HTR-8/SVneo (cell line): ENCODE data around the gene NUP62.
"Not testable (repeated sequence)": the region's sequence is repeated elsewhere in the genome, so short reads cannot be mapped to it uniquely, and the experiment has no call there.

Experiments
- DNase-seq: peaks from one replicate; pipeline ENCODE4 v3.0.0; 2011; ENCODE audit warnings: low spot score, mixed read lengths; ENCODE audit not compliant: insufficient read length
- FAIRE-seq: peaks from 2 replicates; lab custom pipeline; 2011; peaks lifted over from hg19 to GRCh38; lab: Jason Lieb, UNC

The NUP62 gene

GRCh38 chr19:49927526-49928264 is 1.6 kb downstream of the NUP62 start:
- FAIRE-seq (no peak), DNase-seq (no peak)

DNA sequence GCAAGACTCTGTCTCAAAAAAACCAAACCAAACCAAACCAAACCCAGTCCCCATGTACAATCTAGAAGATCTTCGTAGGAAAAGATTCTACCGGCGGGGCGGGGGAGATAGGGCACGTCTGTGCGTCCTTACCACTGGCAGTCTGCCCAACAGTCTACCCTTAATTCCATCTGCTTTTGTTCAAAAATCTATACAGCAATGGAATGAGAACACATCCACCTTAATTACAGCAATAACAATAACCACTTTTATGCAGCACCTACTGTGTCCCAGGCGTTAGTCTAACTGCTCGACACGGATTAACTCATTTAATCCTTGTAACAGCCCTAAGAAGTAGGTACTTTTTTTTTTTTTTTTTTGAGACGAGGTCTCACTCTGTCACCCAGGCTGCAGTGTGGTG is 2.8 kb downstream of the NUP62 start:
- FAIRE-seq (no peak), DNase-seq (no peak)

DNA sequence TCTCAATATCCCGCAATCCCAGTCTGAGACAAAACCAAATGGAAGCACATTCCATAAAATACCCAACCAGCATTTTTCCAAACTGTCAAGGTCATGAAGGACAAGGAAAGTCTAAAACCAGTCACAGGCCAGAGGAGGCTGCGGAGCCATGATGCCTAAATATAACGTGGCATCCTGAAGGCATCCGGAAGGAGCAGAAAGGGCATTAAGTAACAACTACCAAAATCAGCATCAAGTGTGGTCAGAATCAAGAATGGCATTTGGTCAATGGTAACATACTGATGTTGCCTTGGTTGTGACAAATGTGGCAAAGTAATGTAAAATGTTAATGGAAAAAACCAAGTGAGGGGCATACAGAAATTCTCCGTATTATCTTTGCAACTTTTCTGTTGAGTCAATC is 3.8 kb downstream of the NUP62 start:
- FAIRE-seq (no peak), DNase-seq (no peak)

DNA sequence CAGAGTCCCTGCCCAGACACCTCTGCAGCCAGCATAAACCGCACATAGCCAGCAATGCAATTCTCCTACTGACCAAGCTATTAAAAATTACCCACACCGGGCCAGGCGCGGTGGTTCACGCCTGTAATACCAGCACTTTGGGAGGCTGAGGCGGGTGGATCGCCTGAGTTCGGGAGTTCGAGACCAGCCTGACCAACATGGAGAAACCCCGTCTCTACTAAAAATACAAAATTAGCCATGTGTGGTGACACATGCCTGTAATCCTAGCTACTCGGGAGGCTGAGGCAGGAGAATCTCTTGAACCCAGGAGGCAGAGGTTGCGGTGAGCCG is 4.5 kb downstream of the NUP62 start:
- DNase-seq, FAIRE-seq: not testable (repeated sequence)

GRCh38 chr19:49924004-49924880 is 5.1 kb downstream of the NUP62 start:
- DNase-seq: no peak
- no peak for FAIRE-seq

DNA sequence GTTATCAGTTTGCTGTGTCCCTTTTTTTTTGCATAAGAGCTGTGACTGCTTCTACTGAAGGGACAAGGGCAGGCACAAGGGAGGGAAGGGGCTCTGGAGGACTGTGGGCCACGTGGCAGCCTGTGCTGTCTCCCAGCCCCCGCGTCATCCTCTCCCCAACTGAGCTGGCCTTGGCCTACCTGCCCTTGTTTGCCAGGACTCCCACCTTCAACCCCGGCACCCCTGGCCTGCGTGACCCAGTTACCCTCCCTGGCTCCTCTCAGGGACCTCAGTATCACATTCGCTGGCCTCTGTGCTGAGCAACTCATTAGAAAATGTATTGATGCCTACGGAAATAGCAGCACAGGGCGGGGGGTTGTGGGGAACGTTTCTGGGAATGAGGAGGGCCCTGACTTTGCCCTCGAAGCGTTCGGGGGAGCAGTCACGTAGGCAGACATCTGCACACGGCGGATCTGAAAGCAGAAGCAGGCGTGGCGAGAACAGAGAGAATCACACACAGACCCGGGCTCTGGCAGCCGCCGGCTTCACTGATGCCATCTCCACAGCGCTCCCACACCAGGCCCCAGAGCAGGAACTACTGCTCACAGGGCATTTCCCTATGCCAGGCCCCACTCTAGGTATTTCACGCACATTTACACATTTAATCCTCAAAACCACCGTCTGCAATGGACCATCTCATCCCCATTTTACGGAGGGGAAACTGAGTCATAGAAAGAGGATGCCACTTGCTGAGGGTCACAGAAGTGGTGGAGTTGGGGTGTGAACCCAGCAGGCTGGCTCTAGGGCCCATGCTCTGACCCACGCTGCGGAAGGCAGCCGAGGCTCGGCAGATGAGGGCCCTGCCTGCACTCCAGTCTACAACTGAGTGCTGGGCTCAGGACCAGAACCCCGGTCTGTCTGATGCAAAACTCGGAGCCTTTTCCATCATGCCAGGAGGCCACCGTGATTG is 6.0 kb downstream of the NUP62 start:
- DNase-seq (no peak), FAIRE-seq (no peak)

DNA sequence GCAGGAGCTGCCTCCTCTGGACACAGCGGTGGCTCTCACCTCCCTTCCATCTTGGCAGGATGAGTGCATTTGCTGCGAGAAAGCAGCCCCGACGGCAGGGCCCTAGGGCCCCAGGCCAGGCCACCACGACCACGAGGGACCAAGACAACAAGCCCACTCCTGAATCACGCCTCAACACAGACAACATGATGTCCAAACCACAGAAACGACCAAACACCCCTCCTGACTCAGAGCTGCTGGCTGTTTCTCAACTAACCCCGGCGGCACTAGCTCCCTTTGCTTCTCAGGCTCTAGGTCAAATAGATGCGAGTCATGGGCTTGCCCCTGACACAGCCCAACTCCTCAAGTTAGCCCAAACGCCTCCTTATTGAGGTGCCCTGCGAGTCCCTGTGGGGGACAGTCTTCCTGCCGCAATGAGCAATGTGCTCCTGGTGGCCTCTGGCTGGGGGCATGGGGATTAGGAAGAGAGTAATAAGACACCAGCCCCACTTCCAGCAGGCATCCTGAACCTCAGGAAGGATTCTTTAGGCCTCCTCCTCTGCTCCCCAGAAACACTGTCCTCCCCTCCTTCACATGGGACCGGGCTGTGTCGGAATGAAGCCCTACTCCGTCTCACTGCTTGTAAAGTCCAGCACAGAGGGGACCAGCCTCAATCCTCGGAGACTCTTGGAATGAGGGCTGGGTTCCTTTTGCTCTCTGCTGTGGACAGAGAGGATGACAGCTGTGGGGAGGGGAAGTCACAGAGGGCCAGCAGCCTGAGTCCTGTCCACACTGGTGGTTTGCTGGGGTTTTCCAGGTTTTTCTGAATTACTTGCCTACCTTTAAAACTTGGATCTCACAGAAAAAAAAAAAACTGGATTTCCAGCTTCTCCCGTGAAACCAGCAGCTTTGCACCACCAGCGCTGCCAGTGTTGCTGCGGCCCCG is 7.2 kb downstream of the NUP62 start:
- DNase-seq (no peak), FAIRE-seq (no peak)

DNA sequence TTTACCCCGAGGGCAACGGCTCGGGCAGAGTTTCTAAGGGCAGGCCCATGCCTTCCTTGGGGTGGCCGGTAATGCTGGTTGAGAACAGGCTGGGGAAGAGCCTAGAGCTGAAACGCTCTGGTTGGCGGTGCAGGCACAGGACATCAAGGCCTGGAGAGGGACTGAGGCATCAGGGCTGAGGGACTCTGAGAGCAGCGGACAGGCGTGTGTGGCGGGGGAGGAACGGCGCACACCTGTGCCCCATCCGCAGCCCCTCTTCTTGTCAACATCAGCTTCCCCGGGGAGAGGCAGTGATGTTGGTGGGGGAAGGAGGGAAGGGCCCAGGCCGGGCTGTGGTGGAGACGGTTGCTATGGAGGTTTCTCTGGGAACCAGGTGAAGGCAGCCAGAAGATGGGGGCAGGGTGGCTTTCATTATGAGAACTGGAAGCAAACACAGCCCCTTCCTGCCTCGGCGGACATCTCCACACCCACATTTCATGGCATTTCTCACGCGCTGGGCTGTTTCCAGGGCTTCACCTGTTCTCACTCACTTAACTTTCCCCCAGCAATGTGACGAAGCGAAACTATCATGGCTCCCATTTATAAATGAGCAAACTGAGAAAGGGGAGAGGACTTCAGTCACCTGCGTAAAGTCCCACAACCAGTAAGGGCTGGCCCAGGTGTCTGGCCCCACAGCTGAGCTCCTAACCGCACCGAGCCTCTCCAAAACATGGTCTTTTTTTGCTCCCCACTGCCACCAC is 8.5 kb downstream of the NUP62 start:
- FAIRE-seq: no peak
- DNase-seq: no peak

- no peak for DNase-seq
- FAIRE-seq: no peak
Measured at GRCh38 chr19:49918089-49918488, 11.2 kb downstream of the NUP62 start.

DNA sequence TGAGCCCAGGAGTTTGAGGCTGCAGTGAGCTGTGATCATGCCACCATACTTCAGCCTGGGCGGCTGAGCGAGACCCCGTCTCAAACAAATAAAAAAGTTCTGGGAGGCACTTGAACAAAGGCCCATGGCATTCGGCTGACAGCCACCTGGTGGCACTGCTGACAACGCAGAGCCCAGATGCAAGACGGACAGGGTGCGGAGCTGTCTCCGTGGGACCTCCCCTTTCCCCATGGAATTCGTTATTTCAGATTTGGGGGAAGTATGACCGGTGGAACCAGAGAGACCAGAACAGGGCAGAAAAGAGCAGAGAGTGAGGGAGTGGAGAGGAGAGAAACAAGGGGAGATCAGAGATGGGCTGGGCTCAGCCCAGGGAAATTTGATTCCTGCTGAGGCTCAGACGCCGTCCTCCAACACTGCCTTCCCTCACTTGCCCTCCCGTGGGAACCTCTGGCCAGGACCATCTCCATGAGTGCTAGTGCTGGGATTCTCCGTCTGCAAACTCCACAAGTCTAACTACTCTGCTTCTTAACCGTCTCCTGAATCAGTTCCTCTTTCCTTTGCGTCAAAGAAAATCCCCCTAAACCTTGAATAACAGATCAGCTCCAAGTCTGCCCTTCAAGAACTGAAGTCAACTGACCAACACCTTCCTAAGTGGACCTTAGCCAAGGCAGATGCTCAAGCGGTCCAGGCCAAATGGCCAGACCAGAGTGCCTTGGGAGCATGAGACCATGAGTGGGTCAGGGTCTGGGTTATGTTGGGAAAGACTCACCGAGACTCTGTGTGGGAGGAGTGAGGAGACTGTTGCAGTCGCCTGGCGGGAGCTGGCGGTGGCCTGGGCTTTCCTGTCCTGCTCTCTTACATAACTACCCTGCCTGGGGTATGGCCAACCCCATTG is 12.2 kb downstream of the NUP62 start:
- DNase-seq (no peak), FAIRE-seq (no peak)

- DNase-seq: no peak
- FAIRE-seq: no peak
Measured at GRCh38 chr19:49915271-49915670, 14.0 kb downstream of the NUP62 start.

- FAIRE-seq: no peak
- DNase-seq: no peak
Measured at GRCh38 chr19:49913720-49914119, 15.6 kb downstream of the NUP62 start.

GRCh38 chr19:49912965-49913685 is 16.2 kb downstream of the NUP62 start:
- no peak for DNase-seq
- FAIRE-seq: no peak

GRCh38 chr19:49911381-49912145 is 17.7 kb downstream of the NUP62 start:
- FAIRE-seq (no peak), DNase-seq (no peak)

DNA sequence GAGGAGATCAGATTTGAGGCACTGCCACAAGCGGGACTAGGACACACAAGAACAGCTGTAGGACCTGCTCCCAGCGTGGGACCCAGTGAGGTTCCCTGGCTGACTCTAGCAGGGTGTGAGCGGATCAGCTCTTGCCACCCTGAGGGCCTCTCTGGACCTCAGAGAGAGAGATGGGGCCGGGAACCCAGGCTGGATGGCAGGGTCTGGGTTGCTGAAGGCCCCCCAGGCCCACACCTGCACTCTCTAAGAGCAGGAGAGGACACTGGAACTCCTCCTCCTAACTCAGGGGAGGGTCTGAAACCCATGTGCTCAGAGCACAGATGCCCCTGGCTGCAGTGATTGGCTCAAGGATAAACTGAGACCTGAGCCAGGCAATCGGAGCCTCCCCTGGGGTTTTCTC is 19.1 kb downstream of the NUP62 start:
- FAIRE-seq: no peak
- DNase-seq: no peak
